ENCODE measurements around the gene SLC13A4. TPM values are rescaled to one million over a fixed set of nuclear protein-coding genes. Genes with fewer than 3 reads are reported as not detected.

Gene SLC13A4
- total RNA-seq, 6 donors from 2014 or later = 0.20 to 0.30 TPM; not detected in 4

- DNase-seq (no peak), ATAC-seq (ENCODE audit: low FRiP score in 2 of 2) (no peak)
- peaks cover 0 to 13% (median 5%) of the 10 kb centered on the region in 4 donors for H3K36me3 ChIP-seq
- H3K27ac ChIP-seq = peak overlapping the region in 2 of 4 donors; percentile 10 to 50
- H3K27me3 ChIP-seq = no peaks in the 10 kb centered on the region
- no peaks in the 10 kb centered on the region for H3K9me3 ChIP-seq
- peaks cover 0 to 10% (median 6%) of the 10 kb centered on the region in 4 donors for H3K4me1 ChIP-seq
- TF ChIP-seq POLR2A (IDR thresholded peaks at IDR 0.05) (no peak), POLR2AphosphoS5 (IDR thresholded peaks at IDR 0.05) (no peak), EP300 (IDR thresholded peaks at IDR 0.05) (no peak)
- TF ChIP-seq, protein P1, sequence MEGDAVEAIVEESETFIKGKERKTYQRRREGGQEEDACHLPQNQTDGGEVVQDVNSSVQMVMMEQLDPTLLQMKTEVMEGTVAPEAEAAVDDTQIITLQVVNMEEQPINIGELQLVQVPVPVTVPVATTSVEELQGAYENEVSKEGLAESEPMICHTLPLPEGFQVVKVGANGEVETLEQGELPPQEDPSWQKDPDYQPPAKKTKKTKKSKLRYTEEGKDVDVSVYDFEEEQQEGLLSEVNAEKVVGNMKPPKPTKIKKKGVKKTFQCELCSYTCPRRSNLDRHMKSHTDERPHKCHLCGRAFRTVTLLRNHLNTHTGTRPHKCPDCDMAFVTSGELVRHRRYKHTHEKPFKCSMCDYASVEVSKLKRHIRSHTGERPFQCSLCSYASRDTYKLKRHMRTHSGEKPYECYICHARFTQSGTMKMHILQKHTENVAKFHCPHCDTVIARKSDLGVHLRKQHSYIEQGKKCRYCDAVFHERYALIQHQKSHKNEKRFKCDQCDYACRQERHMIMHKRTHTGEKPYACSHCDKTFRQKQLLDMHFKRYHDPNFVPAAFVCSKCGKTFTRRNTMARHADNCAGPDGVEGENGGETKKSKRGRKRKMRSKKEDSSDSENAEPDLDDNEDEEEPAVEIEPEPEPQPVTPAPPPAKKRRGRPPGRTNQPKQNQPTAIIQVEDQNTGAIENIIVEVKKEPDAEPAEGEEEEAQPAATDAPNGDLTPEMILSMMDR (IDR thresholded peaks at IDR 0.05) = no peak
- H3K4me3 ChIP-seq = no peak overlapping the region
- WGBS, 2 donors = 82 to 89% methylated on average over 3 of the region's 3 CpGs
Measured at GRCh38 chr7:135682191-135682590, 45.8 kb downstream of the SLC13A4 start.

- Histone ChIP-seq H3K27ac (peak overlapping the region in 1 of 4 donors; percentile 50), H3K4me3 (no peak overlapping the region), H3K36me3 (peaks cover 0 to 13% (median 4%) of the 10 kb centered on the region in 4 donors), H3K4me1 (peaks cover 0 to 10% (median 6%) of the 10 kb centered on the region in 4 donors), H3K27me3 (no peaks in the 10 kb centered on the region), H3K9me3 (no peaks in the 10 kb centered on the region)
- TF ChIP-seq, protein P1 (IDR thresholded peaks at IDR 0.05) = no peak
- TF ChIP-seq POLR2AphosphoS5 (IDR thresholded peaks at IDR 0.05) (no peak), POLR2A (IDR thresholded peaks at IDR 0.05) (no peak), EP300 (IDR thresholded peaks at IDR 0.05) (no peak)
- DNase-seq = no peak
- WGBS, 2 donors = 59 to 72% methylated on average over 5 of the region's 5 CpGs
- peak in 1 of 2 donors; percentile 47 for ATAC-seq (ENCODE audit: low FRiP score in 2 of 2)
Measured at GRCh38 chr7:135681762-135682161, 46.2 kb downstream of the SLC13A4 start.

DNA sequence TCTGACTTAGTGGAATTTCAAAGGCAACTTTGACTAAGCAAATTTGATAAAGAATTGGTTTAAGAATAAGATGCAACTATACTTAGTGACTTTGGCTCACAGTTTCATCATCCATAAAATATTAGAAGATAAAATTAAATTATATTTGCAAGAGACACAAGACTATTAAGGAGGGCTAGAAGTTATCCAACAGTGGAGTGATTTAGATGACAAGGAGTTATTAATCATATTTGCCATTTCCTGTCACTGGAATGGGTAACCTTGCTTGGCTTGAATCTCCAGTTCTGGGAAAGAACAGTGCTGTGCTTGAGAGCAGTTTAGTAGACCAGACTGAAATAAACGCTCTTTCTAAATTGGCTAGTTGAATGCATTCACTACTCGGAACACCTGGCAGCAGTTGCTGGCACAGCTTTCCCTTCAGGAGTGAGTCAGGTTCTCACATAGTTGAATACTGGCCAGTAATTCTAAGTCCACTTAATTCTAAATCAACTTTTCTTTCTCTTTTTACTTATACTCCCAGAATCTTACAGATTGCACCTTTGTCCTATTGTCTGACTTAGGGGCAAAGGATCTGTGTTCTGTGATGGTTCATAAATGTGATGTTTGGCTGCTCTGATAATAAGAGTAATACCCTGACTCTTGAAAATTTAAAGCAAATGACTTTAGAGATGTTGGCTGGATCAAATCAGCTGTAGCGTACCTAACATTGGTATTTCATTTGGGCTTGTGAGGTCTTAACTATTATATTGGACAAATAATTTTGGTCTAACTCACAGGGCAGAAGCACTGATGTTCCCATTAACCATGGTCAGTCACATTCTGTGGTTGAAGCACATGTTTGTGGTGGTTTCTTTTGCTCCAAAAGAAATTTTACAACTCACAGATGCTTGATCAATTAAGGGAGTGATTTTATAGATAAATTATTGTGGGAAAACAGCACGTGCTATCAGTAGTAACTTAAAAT, 49.1 kb downstream of the SLC13A4 start:
- TF ChIP-seq POLR2A (IDR thresholded peaks at IDR 0.05) (no peak), EP300 (IDR thresholded peaks at IDR 0.05) (no peak), POLR2AphosphoS5 (IDR thresholded peaks at IDR 0.05) (no peak)
- TF ChIP-seq, protein P1 (IDR thresholded peaks at IDR 0.05) = no peak
- peak in 1 of 2 donors; percentile 74 for DNase-seq
- peaks cover 0 to 33% (median 4%) of the 10 kb centered on the region in 4 donors for H3K36me3 ChIP-seq
- no peaks in the 10 kb centered on the region for H3K9me3 ChIP-seq
- WGBS, 2 donors = 62 to 76% methylated on average over 4 of the region's 4 CpGs
- H3K27ac ChIP-seq = peak overlapping the region in 2 of 4 donors; percentile 2 to 21
- H3K4me3 ChIP-seq = no peak overlapping the region
- peak in 1 of 2 donors; percentile 69 for ATAC-seq (ENCODE audit: low FRiP score in 2 of 2)
- H3K27me3 ChIP-seq = no peaks in the 10 kb centered on the region
- H3K4me1 ChIP-seq = peaks cover 0 to 9% (median 5%) of the 10 kb centered on the region in 4 donors

GRCh38 chr7:135673360-135673706, 54.7 kb downstream of the SLC13A4 start:
- Histone ChIP-seq H3K27ac (peak overlapping the region in 2 of 4 donors; percentile 11 to 35), H3K4me1 (peaks cover 0 to 29% (median 13%) of the 10 kb centered on the region in 4 donors), H3K36me3 (peaks cover 0 to 26% (median 4%) of the 10 kb centered on the region in 4 donors), H3K27me3 (no peaks in the 10 kb centered on the region), H3K4me3 (no peak overlapping the region), H3K9me3 (no peaks in the 10 kb centered on the region)
- TF ChIP-seq POLR2A (IDR thresholded peaks at IDR 0.05) = no peak
- TF ChIP-seq, protein P1 (IDR thresholded peaks at IDR 0.05) = no peak
- DNase-seq (no peak), ATAC-seq (ENCODE audit: low FRiP score in 2 of 2) (no peak)
- 44 to 61% methylated on average over 6 of the region's 6 CpGs for WGBS, 2 donors

Measured in upper lobe of left lung (tissue), 6 donors.